Calu3 (cell line): ENCODE measurements around the gene PLB1. TPM values are rescaled to one million over a fixed set of nuclear protein-coding genes. Genes with fewer than 3 reads are reported as not detected.

Experiments used
- BruUV-seq: library from RNA; stranded (reverse); fragments of 400-500 nt; replicated peaks from 2 replicates; lab custom pipeline; 2021; lab: Mats Ljungman, UMichigan
- CTCF ChIA-PET: fragments of 300-600 bp; sonication (Branson Sonifier 250); formaldehyde crosslinking; loops from one replicate; lab custom pipeline; 2022; ENCODE audit warnings: antibody characterized with exemption; lab: Charles Lee
- DNase-seq: peaks from one replicate; pipeline ENCODE4 v3.0.0; 2022
- H3K27ac Mint-ChIP-seq: one replicate; pipeline ENCODE4 v1.8.0; 2022; ENCODE audit warnings: mixed read lengths; ENCODE audit not compliant: unreplicated experiment
- H3K27me3 Mint-ChIP-seq: one replicate; pipeline ENCODE4 v1.8.0; 2022; ENCODE audit warnings: mixed read lengths; ENCODE audit not compliant: unreplicated experiment
- H3K36me3 Mint-ChIP-seq: one replicate; pipeline ENCODE4 v1.8.0; 2022; ENCODE audit warnings: mild to moderate bottlenecking, moderate library complexity, mixed read lengths; ENCODE audit not compliant: insufficient read depth, unreplicated experiment
- H3K4me1 Mint-ChIP-seq: one replicate; pipeline ENCODE4 v1.8.0; 2022; ENCODE audit warnings: mild to moderate bottlenecking, low read depth, mixed read lengths; ENCODE audit not compliant: unreplicated experiment
- H3K4me3 Mint-ChIP-seq: one replicate; pipeline ENCODE4 v1.8.0; 2022; ENCODE audit warnings: mild to moderate bottlenecking, low read depth, moderate library complexity, mixed read lengths; ENCODE audit not compliant: unreplicated experiment
- H3K9me3 Mint-ChIP-seq: one replicate; pipeline ENCODE4 v1.8.0; 2022; ENCODE audit warnings: low read depth, mixed read lengths; ENCODE audit not compliant: unreplicated experiment
- intact Hi-C: fragments of 100-400 bp; cut with micrococcal nuclease; formaldehyde crosslinking; loops from one replicate; pipeline ENCODE4 v1.10.0; 2022; ENCODE audit not compliant: unreplicated experiment
- total RNA-seq: library from RNA; stranded (reverse); gene quantifications from 2 replicates; pipeline ENCODE4 v1.2.3, GENCODE V29; 2022
- TF ChIP-seq, protein P1 (sequence below): fragments of 200-600 bp; IDR thresholded peaks from one replicate; pipeline ENCODE4 v1.8.0; 2022; ENCODE audit warnings: antibody characterized with exemption; ENCODE audit not compliant: unreplicated experiment

The PLB1 gene
- total RNA-seq, 1 experiment from 2014 or later = 1.6 TPM

DNA sequence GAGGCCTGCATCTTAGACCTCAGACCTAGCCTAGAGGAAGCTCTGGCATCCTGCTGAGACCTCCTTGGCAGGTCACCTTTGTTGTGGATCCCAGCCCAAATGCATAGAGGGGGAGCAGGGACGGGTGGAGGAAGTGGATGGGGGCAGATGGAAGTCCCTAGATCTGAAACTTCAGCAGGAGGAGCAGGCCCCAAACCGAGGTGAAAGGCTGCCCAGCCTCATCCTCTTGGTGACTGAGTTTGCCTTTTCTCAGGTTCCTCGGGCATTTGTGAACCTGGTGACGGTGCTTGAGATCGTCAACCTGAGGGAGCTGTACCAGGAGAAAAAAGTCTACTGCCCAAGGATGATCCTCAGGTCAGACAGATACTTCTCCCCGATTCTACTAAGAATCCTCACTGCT lies 86.3 kb downstream of the PLB1 start:
- Mint-ChIP-seq H3K36me3 (peaks cover 9% of the 10 kb centered on the region), H3K9me3 (no peaks in the 10 kb centered on the region), H3K27ac (no peak overlapping the region), H3K4me3 (no peak overlapping the region), H3K27me3 (no peaks in the 10 kb centered on the region), H3K4me1 (peaks cover 20% of the 10 kb centered on the region)
- TF ChIP-seq, protein P1, sequence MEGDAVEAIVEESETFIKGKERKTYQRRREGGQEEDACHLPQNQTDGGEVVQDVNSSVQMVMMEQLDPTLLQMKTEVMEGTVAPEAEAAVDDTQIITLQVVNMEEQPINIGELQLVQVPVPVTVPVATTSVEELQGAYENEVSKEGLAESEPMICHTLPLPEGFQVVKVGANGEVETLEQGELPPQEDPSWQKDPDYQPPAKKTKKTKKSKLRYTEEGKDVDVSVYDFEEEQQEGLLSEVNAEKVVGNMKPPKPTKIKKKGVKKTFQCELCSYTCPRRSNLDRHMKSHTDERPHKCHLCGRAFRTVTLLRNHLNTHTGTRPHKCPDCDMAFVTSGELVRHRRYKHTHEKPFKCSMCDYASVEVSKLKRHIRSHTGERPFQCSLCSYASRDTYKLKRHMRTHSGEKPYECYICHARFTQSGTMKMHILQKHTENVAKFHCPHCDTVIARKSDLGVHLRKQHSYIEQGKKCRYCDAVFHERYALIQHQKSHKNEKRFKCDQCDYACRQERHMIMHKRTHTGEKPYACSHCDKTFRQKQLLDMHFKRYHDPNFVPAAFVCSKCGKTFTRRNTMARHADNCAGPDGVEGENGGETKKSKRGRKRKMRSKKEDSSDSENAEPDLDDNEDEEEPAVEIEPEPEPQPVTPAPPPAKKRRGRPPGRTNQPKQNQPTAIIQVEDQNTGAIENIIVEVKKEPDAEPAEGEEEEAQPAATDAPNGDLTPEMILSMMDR = no peak
- intact Hi-C loops = no loop called here
- no peak for DNase-seq
- BruUV-seq = no TSS peak
- CTCF ChIA-PET = no interaction called here

- Mint-ChIP-seq H3K36me3 (peaks cover 9% of the 10 kb centered on the region), H3K4me1 (peaks cover 20% of the 10 kb centered on the region), H3K27ac (no peak overlapping the region), H3K9me3 (no peaks in the 10 kb centered on the region), H3K4me3 (no peak overlapping the region), H3K27me3 (no peaks in the 10 kb centered on the region)
- CTCF ChIA-PET = interaction anchor here (2.9 kb wide), 1 partner anchor 12 kb away, joined by 22 read pairs; no protein-coding TSS in a partner anchor
- intact Hi-C loops = no loop called here
- BruUV-seq = no TSS peak
- DNase-seq = no peak
- TF ChIP-seq, protein P1 = no peak
Observed at GRCh38 chr2:28582595-28582994, 86.7 kb downstream of the PLB1 start.

DNA sequence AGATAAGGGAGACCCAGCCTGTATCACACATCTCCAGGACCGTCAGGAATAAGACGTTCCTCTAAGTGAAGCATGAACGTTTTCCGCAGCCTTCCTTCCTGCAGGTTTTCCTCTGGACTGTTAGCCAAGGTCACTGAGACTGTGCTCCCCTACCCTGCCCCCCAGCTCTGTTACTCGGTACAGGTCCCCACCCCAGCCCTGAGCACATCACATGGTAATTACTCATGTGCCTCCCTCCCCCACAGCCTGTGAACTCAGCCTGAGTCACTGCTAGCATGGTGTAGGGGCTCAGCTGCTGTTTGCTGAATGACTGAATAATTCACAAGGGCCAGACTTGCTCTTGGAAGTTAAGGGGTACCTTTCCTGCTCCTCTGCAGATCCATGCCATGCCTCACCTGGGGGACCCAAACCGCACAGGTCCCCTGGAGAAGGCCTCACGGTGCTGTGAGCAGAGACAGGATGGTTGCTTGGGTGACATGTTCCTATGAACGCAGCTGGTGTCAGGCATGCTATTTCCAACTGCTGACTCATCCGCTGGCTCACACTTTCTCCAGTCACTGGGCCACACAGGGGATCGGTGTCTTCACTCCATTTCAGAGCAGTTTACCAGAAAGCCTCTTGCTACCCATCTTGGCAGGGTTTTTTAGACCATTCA lies 88.2 kb downstream of the PLB1 start:
- H3K27ac Mint-ChIP-seq = peak overlapping the region; percentile 88
- TF ChIP-seq, protein P1 = no peak
- CTCF ChIA-PET = interaction anchor here (0.6 to 2.9 kb wide), 7 partner anchors 9 to 1534 kb away, joined by 3 to 22 read pairs (median 4); partner anchors contain the start of gene PPP1CB
- peak; percentile 86 for DNase-seq
- peaks cover 9% of the 10 kb centered on the region for H3K36me3 Mint-ChIP-seq
- intact Hi-C loops = no loop called here
- H3K4me1 Mint-ChIP-seq = peaks cover 20% of the 10 kb centered on the region
- H3K27me3 Mint-ChIP-seq = no peaks in the 10 kb centered on the region
- H3K9me3 Mint-ChIP-seq = no peaks in the 10 kb centered on the region
- H3K4me3 Mint-ChIP-seq = no peak overlapping the region
- BruUV-seq = no TSS peak

GRCh38 chr2:28586867-28587266 lies 91.0 kb downstream of the PLB1 start:
- DNase-seq = no peak
- intact Hi-C loops = no loop called here
- H3K27ac Mint-ChIP-seq = no peak overlapping the region
- no peaks in the 10 kb centered on the region for H3K27me3 Mint-ChIP-seq
- CTCF ChIA-PET = no interaction called here
- BruUV-seq = no TSS peak
- TF ChIP-seq, protein P1 = no peak
- no peaks in the 10 kb centered on the region for H3K9me3 Mint-ChIP-seq
- H3K36me3 Mint-ChIP-seq = peaks cover 9% of the 10 kb centered on the region
- no peak overlapping the region for H3K4me3 Mint-ChIP-seq
- peaks cover 20% of the 10 kb centered on the region for H3K4me1 Mint-ChIP-seq
